ENCODE measurements around the gene ING5. TPM values are rescaled to one million over a fixed set of nuclear protein-coding genes. Genes with fewer than 3 reads are reported as not detected.

Gene ING5
- total RNA-seq, 1 experiment from 2014 or later: 45.9 TPM

DNA sequence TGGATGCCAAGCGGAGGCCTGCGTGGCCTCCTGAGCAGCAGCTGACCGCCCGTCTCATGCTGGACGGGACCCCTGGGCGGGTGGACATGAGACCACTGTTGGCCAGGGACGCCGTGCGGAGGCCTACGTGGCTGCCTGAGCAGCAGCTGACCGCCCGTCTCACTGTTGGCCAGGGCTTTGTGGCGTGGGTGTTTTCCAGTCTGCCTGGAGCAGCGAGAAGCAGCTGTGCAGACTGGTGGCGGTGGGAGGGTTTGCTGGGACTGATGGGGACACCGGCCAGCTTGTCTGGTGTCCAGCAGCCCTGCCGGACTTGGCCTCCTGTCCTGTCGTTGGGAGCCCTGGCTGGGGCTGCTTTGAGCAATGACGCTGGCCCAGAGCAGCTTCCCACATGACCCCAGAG, 26.8 kb downstream of the ING5 start:
- no peak overlapping the region for H3K4me2 ChIP-seq (ENCODE audit: low read length)
- CTCF ChIA-PET: no interaction called here
- 0 out of 4 replicates have a peak, but pooled peaks cover 0 to 3% of the 10 kb centered on the region in 2 experiments for H3K36me3 ChIP-seq (ENCODE audit: control insufficient read depth in 1 of 2, insufficient read depth in 2 of 2, low read length in 2 of 2)
- H3K27me3 ChIP-seq (ENCODE audit: insufficient read depth, low read length): no peaks in the 10 kb centered on the region
- no peak for ATAC-seq
- no peaks in the 10 kb centered on the region for H3K9me2 ChIP-seq (ENCODE audit: insufficient read depth)
- RAD21 ChIA-PET (ENCODE audit: low non-redundant PET in 1 of 2, low total read pairs in 2 of 2, uncharacterized antibody in 2 of 2, unreplicated experiment in 2 of 2): no interaction called here
- POLR2A ChIA-PET: no interaction called here
- no TSS peak for BruUV-seq (replicated peaks)
- H3K27ac ChIP-seq (ENCODE audit: low read depth, low read length): no peak overlapping the region
- H3K79me2 ChIP-seq (ENCODE audit: insufficient read depth, low read length): no peaks in the 10 kb centered on the region
- TF ChIP-seq, protein P1, sequence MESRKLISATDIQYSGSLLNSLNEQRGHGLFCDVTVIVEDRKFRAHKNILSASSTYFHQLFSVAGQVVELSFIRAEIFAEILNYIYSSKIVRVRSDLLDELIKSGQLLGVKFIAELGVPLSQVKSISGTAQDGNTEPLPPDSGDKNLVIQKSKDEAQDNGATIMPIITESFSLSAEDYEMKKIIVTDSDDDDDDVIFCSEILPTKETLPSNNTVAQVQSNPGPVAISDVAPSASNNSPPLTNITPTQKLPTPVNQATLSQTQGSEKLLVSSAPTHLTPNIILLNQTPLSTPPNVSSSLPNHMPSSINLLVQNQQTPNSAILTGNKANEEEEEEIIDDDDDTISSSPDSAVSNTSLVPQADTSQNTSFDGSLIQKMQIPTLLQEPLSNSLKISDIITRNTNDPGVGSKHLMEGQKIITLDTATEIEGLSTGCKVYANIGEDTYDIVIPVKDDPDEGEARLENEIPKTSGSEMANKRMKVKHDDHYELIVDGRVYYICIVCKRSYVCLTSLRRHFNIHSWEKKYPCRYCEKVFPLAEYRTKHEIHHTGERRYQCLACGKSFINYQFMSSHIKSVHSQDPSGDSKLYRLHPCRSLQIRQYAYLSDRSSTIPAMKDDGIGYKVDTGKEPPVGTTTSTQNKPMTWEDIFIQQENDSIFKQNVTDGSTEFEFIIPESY (IDR thresholded peaks at IDR 0.05; ENCODE audit: extremely low read depth, insufficient replicate concordance, low read length): no peak
- TF ChIP-seq REST (IDR thresholded peaks at IDR 0.05; ENCODE audit: low read depth) (no peak), CEBPB (IDR thresholded peaks at IDR 0.05; ENCODE audit: low read depth) (no peak), SRF (IDR thresholded peaks at IDR 0.05; ENCODE audit: low read depth) (no peak), JUND (IDR thresholded peaks at IDR 0.05) (no peak), ZNF274 (IDR thresholded peaks at IDR 0.05; ENCODE audit: low read depth, low read length) (no peak), SP1 (IDR thresholded peaks at IDR 0.05; ENCODE audit: low read depth) (no peak), FOSL1 (IDR thresholded peaks at IDR 0.05; ENCODE audit: low read depth) (no peak), SIN3A (IDR thresholded peaks at IDR 0.05; ENCODE audit: low read depth) (no peak), ATF3 (IDR thresholded peaks at IDR 0.05) (no peak), POLR2A (IDR thresholded peaks at IDR 0.05; ENCODE audit: borderline replicate concordance, extremely low read depth, insufficient read depth, insufficient read length) (no peak), YY1 (IDR thresholded peaks at IDR 0.05; ENCODE audit: extremely low read depth, insufficient replicate concordance, low read depth, low read length) (no peak), EGR1 (IDR thresholded peaks at IDR 0.05; ENCODE audit: low read depth) (no peak), EZH2phosphoT487 (IDR thresholded peaks at IDR 0.05; ENCODE audit: borderline replicate concordance) (no peak), RAD21 (IDR thresholded peaks at IDR 0.05; ENCODE audit: low read depth) (no peak)
- TF ChIP-seq, protein P2, sequence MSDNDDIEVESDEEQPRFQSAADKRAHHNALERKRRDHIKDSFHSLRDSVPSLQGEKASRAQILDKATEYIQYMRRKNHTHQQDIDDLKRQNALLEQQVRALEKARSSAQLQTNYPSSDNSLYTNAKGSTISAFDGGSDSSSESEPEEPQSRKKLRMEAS (IDR thresholded peaks at IDR 0.05): no peak
- no peak overlapping the region for H3K9ac ChIP-seq (ENCODE audit: low read length)
- no peak for DNase-seq (ENCODE audit: low read depth, low spot score)
- peaks cover 0 to 3% of the 10 kb centered on the region in 2 experiments; a peak in 1 of 4 replicates for H3K9me3 ChIP-seq (ENCODE audit: control insufficient read depth in 1 of 2, insufficient read depth in 1 of 2, low read depth in 1 of 2, low read length in 2 of 2)
- H2AFZ ChIP-seq (ENCODE audit: low read depth, low read length, poor library complexity, severe bottlenecking): no peak overlapping the region
- no peak overlapping the region for H3K4me3 ChIP-seq (replicated peaks in 1 of 2; ENCODE audit: low read depth in 1 of 2, low read length in 2 of 2)
- H3K4me1 ChIP-seq (ENCODE audit: control insufficient read depth in 1 of 2, insufficient read depth in 2 of 2, low read length in 2 of 2): peaks cover under 1 to 8% of the 10 kb centered on the region in 2 experiments; a peak in 2 of 4 replicates
- intact Hi-C loops (cut with micrococcal nuclease): no loop called here
- H4K20me1 ChIP-seq (ENCODE audit: insufficient read depth): no peaks in the 10 kb centered on the region
